B cell (primary cell): ENCODE results near the gene LRP5. TPM values are rescaled to one million over a fixed set of nuclear protein-coding genes. Genes with fewer than 3 reads are reported as not detected.

Source experiments
- ATAC-seq: fragments of 200-7000 bp; cut with Tn5 transposase; one replicate; pipeline ENCODE4 v1.10.0; 2021; ENCODE audit warnings: low read depth, mild to moderate bottlenecking, moderate number of reproducible peaks, moderate library complexity
- CTCF ChIA-PET: fragments of 350-600 bp; sonication (Branson Sonifier 250); formaldehyde crosslinking; loops from one replicate; lab custom pipeline; 2021; ENCODE audit warnings: antibody characterized with exemption, inconsistent platforms; lab: Charles Lee
- POLR2A ChIA-PET: fragments of 350-600 bp; sonication (Branson Sonifier 250); formaldehyde crosslinking; loops from one replicate; lab custom pipeline; 2021; ENCODE audit warnings: antibody characterized with exemption; lab: Charles Lee
- DNase-seq: peaks from one replicate; pipeline ENCODE4 v3.0.0; 2013
- H2AFZ ChIP-seq: 2 replicates; pipeline ENCODE4 v1.6.1; 2012; ENCODE audit warnings: mild to moderate bottlenecking, low read depth, low read length; ENCODE audit not compliant: insufficient read depth, poor library complexity, severe bottlenecking
- H3K27ac ChIP-seq, 2 donors: 1 replicate in 1 of 2; 2 replicates in 1 of 2; pipeline ENCODE4 v1.5.1; 2012 to 2013; ENCODE audit warnings: low read length in 2 of 2, mild to moderate bottlenecking in 2 of 2, moderate library complexity in 1 of 2
- H3K27me3 ChIP-seq, 4 experiments: fragments of 200-600 bp in 1 of 4; sonication (generic) in 1 of 4; replicated peaks in 1 of 4; 1 replicate in 2 of 4; 2 replicates in 2 of 4; pipeline versions ENCODE4 v1.6.1 to v1.7.0; 2013 to 2016; ENCODE audit warnings: low read length in 3 of 4, mild to moderate bottlenecking in 2 of 4, mixed read lengths in 1 of 4, moderate library complexity in 1 of 4; ENCODE audit not compliant: insufficient read depth in 4 of 4, control insufficient read depth in 3 of 4; ENCODE audit errors: control extremely low read depth in 1 of 4
- H3K36me3 ChIP-seq, 2 experiments: replicated peaks in 1 of 2; 1 replicate in 1 of 2; 2 replicates in 1 of 2; pipeline versions ENCODE4 v1.6.1 to v1.7.1; 2013; ENCODE audit warnings: low read length in 1 of 2; ENCODE audit not compliant: insufficient read depth in 2 of 2, control insufficient read depth in 1 of 2; ENCODE audit errors: control extremely low read depth in 1 of 2, extremely low read depth in 1 of 2
- H3K4me1 ChIP-seq, 2 donors: fragments of 200-600 bp in 1 of 2; sonication (generic) in 1 of 2; 1 replicate in 1 of 2; 2 replicates in 1 of 2; pipeline versions ENCODE4 v1.5.1 to v1.6.1; 2013 to 2017; ENCODE audit warnings: low read length in 2 of 2; ENCODE audit not compliant: control insufficient read depth in 2 of 2, insufficient read depth in 2 of 2
- H3K4me2 ChIP-seq: replicated peaks from 2 replicates; pipeline ENCODE3; 2012; ENCODE audit warnings: mild to moderate bottlenecking, low read depth, low read length; ENCODE audit not compliant: poor library complexity, severe bottlenecking
- H3K4me3 ChIP-seq, 5 experiments: fragments of 200-600 bp in 1 of 5; sonication (generic) in 1 of 5; 1 replicate in 3 of 5; 2 replicates in 2 of 5; pipeline versions ENCODE4 v1.5.1 to v1.7.0; 2011 to 2016; ENCODE audit warnings: low read length in 4 of 5, mild to moderate bottlenecking in 4 of 5, low read depth in 2 of 5, control low read depth in 1 of 5, moderate library complexity in 1 of 5; ENCODE audit not compliant: insufficient read depth in 1 of 5; ENCODE audit errors: control extremely low read depth in 1 of 5, extremely low read depth in 1 of 5
- H3K79me2 ChIP-seq: fragments of 200-600 bp; sonication (generic); one replicate; pipeline ENCODE4 v1.6.0; 2016; ENCODE audit warnings: low read length; ENCODE audit not compliant: control insufficient read depth, insufficient read depth
- H3K9ac ChIP-seq: fragments of 200-600 bp; sonication (generic); 2 replicates; pipeline ENCODE4 v1.6.1; 2017; ENCODE audit warnings: mild to moderate bottlenecking, low read length, moderate library complexity
- H3K9me3 ChIP-seq, 3 donors: one replicate each; pipeline versions ENCODE4 v1.6.1 to v1.7.1; 2013; ENCODE audit warnings: low read length in 2 of 3; ENCODE audit not compliant: control insufficient read depth in 2 of 3, insufficient read depth in 1 of 3; ENCODE audit errors: control extremely low read depth in 1 of 3
- H4K20me1 ChIP-seq: 2 replicates; pipeline ENCODE4 v1.6.0; 2012; ENCODE audit warnings: mild to moderate bottlenecking, low read length; ENCODE audit not compliant: insufficient read depth, control insufficient read depth, poor library complexity, severe bottlenecking
- H3K27ac Mint-ChIP-seq: one replicate; pipeline ENCODE4 v1.8.0; 2021; ENCODE audit warnings: mixed read lengths
- H3K27me3 Mint-ChIP-seq: one replicate; pipeline ENCODE4 v1.8.0; 2021; ENCODE audit warnings: mixed read lengths
- H3K4me1 Mint-ChIP-seq: one replicate; pipeline ENCODE4 v1.8.0; 2021; ENCODE audit warnings: mixed read lengths
- H3K4me3 Mint-ChIP-seq: one replicate; pipeline ENCODE4 v1.8.0; 2021; ENCODE audit warnings: mixed read lengths
- H3K9me3 Mint-ChIP-seq: one replicate; pipeline ENCODE4 v1.8.0; 2022; ENCODE audit warnings: mixed read lengths; ENCODE audit not compliant: insufficient read depth
- CTCF ChIP-seq: fragments of 200-600 bp; IDR thresholded peaks from one replicate; pipeline ENCODE4 v1.8.0; 2022; ENCODE audit warnings: antibody characterized with exemption, mild to moderate bottlenecking
- EZH2 ChIP-seq: IDR thresholded peaks from 2 replicates; pipeline ENCODE4 v1.6.1; 2012; ENCODE audit warnings: borderline replicate concordance, low read depth, mild to moderate bottlenecking, moderate library complexity, low read length; ENCODE audit not compliant: insufficient read depth, poor library complexity, severe bottlenecking
- WGBS: methylation state at CpG from one replicate; pipeline ENCODE4 v1.1.5; 2013; ENCODE audit warnings: missing lambda C conversion rate; ENCODE audit not compliant: insufficient coverage; 5-methylcytosine and 5-hydroxymethylcytosine counted together
- intact Hi-C: fragments of 100-400 bp; cut with micrococcal nuclease; formaldehyde crosslinking; loops from one replicate; pipeline ENCODE4 v1.10.0; 2022
- polyA plus RNA-seq: library from polyadenylated mRNA; depleted of rRNA; stranded (reverse); fragments of >200 nt; gene quantifications from 2 replicates; pipeline ENCODE4 v1.2.3, GENCODE V29; 2012
- total RNA-seq, 2 donors: library from RNA; stranded (reverse); fragments of 120-200 nt in 1 of 2; gene quantifications; 1 replicate in 1 of 2; 2 replicates in 1 of 2; pipeline versions ENCODE4 v1.2.3 to v1.2.4, GENCODE V29; 2013 to 2022

The LRP5 gene
- total and polyA plus RNA-seq, 2 donors (not counting 1 experiment from before 2014, with no cell fraction given): 2.4 to 13.9 TPM

DNA sequence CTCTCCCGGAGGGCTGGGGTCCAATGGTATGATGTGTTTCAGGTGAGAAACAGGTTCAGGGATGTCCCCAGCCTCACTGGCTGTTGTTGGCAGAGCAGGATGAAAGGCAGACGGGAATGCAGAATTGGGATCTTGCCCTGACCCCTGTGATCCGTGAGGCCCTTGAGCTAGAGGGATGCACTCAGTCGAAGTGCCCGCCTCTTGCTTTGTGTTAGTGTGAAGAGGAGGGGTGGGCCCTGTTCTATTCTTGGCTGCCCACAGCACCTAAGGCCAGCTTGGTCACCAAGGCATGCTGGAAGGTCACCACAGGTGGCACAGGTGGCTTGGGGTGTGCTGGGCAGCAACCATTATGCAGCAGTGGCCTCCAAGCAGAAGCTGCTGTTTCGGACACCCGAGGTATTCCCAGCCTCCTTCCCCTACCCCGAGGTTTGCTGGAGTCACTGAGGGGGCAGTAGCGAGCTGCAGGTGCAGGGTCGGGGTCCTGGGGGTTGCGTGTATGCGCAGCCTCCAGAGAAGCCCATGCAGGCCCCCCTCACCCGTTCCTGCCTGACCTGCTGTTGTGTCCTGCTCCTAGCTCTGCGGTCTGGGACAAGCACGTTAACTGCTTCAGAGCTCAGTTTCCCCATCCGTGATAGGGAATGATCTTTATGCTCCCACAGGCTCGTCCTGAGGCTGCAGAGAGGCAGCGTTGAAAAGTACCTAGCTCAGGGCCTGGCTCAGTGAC lies 13.0 kb downstream of the LRP5 start:
- ATAC-seq (no peak), DNase-seq (no peak)
- intact Hi-C loops: no loop called here
- H3K4me1 Mint-ChIP-seq: peaks cover 14% of the 10 kb centered on the region
- H3K27me3 Mint-ChIP-seq: peaks cover 11% of the 10 kb centered on the region
- H3K4me1 ChIP-seq: peaks cover 14 to 15% of the 10 kb centered on the region in 2 donors
- H3K79me2 ChIP-seq: peaks cover 7% of the 10 kb centered on the region
- POLR2A ChIA-PET: no interaction called here
- H3K9ac ChIP-seq: no peak overlapping the region
- no peak overlapping the region for H3K27ac Mint-ChIP-seq
- no peaks in the 10 kb centered on the region for H4K20me1 ChIP-seq
- H3K4me3 Mint-ChIP-seq: no peak overlapping the region
- no peaks in the 10 kb centered on the region for H3K36me3 ChIP-seq
- no peak overlapping the region for H2AFZ ChIP-seq
- TF ChIP-seq EZH2: no peak
- TF ChIP-seq CTCF: no peak
- H3K4me3 ChIP-seq: no peak overlapping the region
- no peak overlapping the region for H3K4me2 ChIP-seq
- CTCF ChIA-PET: no interaction called here
- H3K9me3 Mint-ChIP-seq: no peaks in the 10 kb centered on the region
- H3K9me3 ChIP-seq: peaks cover 0 to 15% (median 0%) of the 10 kb centered on the region in 3 donors
- WGBS: 91% methylated on average over 18 of the region's 18 CpGs
- H3K27ac ChIP-seq: no peak overlapping the region
- H3K27me3 ChIP-seq: peaks cover 0 to 32% (median 4%) of the 10 kb centered on the region in 4 experiments

- intact Hi-C loops: no loop called here
- ATAC-seq: no peak
- DNase-seq: no peak
- no peak overlapping the region for H2AFZ ChIP-seq
- H3K36me3 ChIP-seq: no peaks in the 10 kb centered on the region
- H3K9ac ChIP-seq: no peak overlapping the region
- Mint-ChIP-seq H3K4me3 (no peak overlapping the region), H3K27ac (no peak overlapping the region), H3K9me3 (no peaks in the 10 kb centered on the region), H3K4me1 (peaks cover 14% of the 10 kb centered on the region), H3K27me3 (peaks cover 11% of the 10 kb centered on the region)
- H3K27me3 ChIP-seq: peaks cover 0 to 32% (median 4%) of the 10 kb centered on the region in 4 experiments
- ChIA-PET POLR2A (no interaction called here), CTCF (no interaction called here)
- H3K4me2 ChIP-seq: no peak overlapping the region
- H3K27ac ChIP-seq: no peak overlapping the region
- TF ChIP-seq EZH2 (no peak), CTCF (no peak)
- H4K20me1 ChIP-seq: no peaks in the 10 kb centered on the region
- H3K9me3 ChIP-seq: peaks cover 0 to 15% (median 0%) of the 10 kb centered on the region in 3 donors
- H3K4me3 ChIP-seq: no peak overlapping the region
- peaks cover 15% of the 10 kb centered on the region in 2 donors for H3K4me1 ChIP-seq
- H3K79me2 ChIP-seq: peaks cover 7% of the 10 kb centered on the region
- WGBS: 94% methylated on average over 13 of the region's 13 CpGs
These were observed 13.5 kb downstream of the LRP5 start for GRCh38 chr11:68325907-68326220.
